Effector CD8-positive, alpha-beta T cell (primary cell): ENCODE data around the gene DEF6.
"Not testable (repeated sequence)": the region's sequence is repeated elsewhere in the genome, so short reads cannot be mapped to it uniquely, and the experiment has no call there.

Source experiments
- DNase-seq: peaks from one replicate; lab custom pipeline; 2025; lab: John Stamatoyannopoulos, UW

The DEF6 gene

GRCh38 chr6:35309611-35310264 is 12.1 kb downstream of the DEF6 start:
- no peak for DNase-seq

- no peak for DNase-seq
Measured at GRCh38 chr6:35310265-35310831, 12.7 kb downstream of the DEF6 start.

GRCh38 chr6:35311390-35312075 is 13.9 kb downstream of the DEF6 start:
- DNase-seq: no peak

- no peak for DNase-seq
Measured at GRCh38 chr6:35312076-35312800, 14.6 kb downstream of the DEF6 start.

GRCh38 chr6:35312807-35313206 is 15.2 kb downstream of the DEF6 start:
- DNase-seq: no peak

- no peak for DNase-seq
Measured at GRCh38 chr6:35317483-35318195, 20.0 kb downstream of the DEF6 start.

GRCh38 chr6:35318196-35319171 is 20.9 kb downstream of the DEF6 start:
- DNase-seq: no peak

- DNase-seq: no peak
Measured at GRCh38 chr6:35319346-35320030, 21.9 kb downstream of the DEF6 start.

- DNase-seq: no peak
Measured at GRCh38 chr6:35320031-35320410, 22.4 kb downstream of the DEF6 start.

- DNase-seq: no peak
Measured at GRCh38 chr6:35321091-35321490, 23.5 kb downstream of the DEF6 start.

- peak; percentile 50 for DNase-seq
Measured at GRCh38 chr6:35327349-35328027, 29.9 kb downstream of the DEF6 start.

- no peak for DNase-seq
Measured at GRCh38 chr6:35328108-35328723, 30.6 kb downstream of the DEF6 start.

GRCh38 chr6:35328965-35329364 is 31.3 kb downstream of the DEF6 start:
- not testable (repeated sequence) for DNase-seq

GRCh38 chr6:35330541-35331119 is 33.0 kb downstream of the DEF6 start:
- no peak for DNase-seq

- peak; percentile 51 for DNase-seq
Measured at GRCh38 chr6:35332074-35332887, 34.7 kb downstream of the DEF6 start.

GRCh38 chr6:35341557-35341956 is 43.9 kb downstream of the DEF6 start:
- DNase-seq: no peak

- DNase-seq: peak; percentile 96
Measured at GRCh38 chr6:35342258-35343091, 44.9 kb downstream of the DEF6 start, which contains the start of gene PPARD. Gene PPARD, plus strand, starts transcription at chr6:35342558. Its CDS starts 68,530 bp downstream, at chr6:35411088.
